Erythroblast (primary cell): ENCODE results near the gene C7orf25.

Experiments used
- GATA1 ChIP-seq: IDR thresholded peaks from 2 replicates; pipeline ENCODE4 v1.6.1; 2011; ENCODE audit warnings: low read depth, mild to moderate bottlenecking, control low read depth, low read length, moderate library complexity
- POLR2A ChIP-seq: IDR thresholded peaks from 2 replicates; pipeline ENCODE4 v1.6.1; 2011; ENCODE audit warnings: mild to moderate bottlenecking, low read length

DNA sequence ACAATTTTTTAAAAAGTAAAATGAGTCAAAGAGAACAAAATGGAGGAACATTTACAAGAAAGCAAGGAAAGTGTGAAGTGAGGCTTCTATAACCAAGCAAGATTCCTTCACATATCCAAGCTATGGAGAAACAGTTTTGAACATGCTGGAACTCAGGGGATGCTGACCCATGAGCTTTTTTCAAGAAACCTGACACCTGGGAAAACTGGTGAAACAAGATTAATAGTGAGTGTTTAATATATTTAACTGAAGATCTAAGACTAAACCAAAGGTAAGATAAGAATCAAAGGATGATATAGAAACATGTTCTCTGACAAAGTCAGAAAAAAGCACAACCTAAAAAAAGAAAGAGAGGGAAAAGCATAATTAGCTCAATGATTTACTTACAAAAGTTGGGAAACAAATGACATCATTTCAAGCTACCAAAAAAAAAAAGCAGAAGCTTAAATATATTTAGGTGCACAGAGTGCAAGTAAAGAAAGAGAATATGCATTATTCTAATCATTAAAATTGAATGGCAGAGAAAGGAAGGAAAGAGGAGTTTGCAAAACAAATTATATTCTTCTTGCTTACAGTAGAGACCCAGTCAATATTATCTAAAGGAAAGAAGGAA, 24.9 kb downstream of the C7orf25 start:
- TF ChIP-seq POLR2A (no peak), GATA1 (no peak)
